HG03571 (cell line): ENCODE data around the gene IRS2.
"Not testable (repeated sequence)": the region's sequence is repeated elsewhere in the genome, so short reads cannot be mapped to it uniquely, and the experiment has no call there.

Source experiments
- ATAC-seq: cut with Tn5 transposase; IDR thresholded peaks from one replicate; pipeline ENCODE4 v1.9.1; 2021; ENCODE audit not compliant: unreplicated experiment

The IRS2 gene

GRCh38 chr13:109786457-109787134 is at the start of gene IRS2:
IRS2 (minus strand) TSS chr13:109786583; CDS start chr13:109786053, 530 bp downstream.
- peak; percentile 98 for ATAC-seq

- no peak for ATAC-seq
Measured at GRCh38 chr13:109834973-109835720, 48.8 kb upstream of the IRS2 start.

GRCh38 chr13:109833940-109834339 is 47.6 kb upstream of the IRS2 start:
- no peak for ATAC-seq

GRCh38 chr13:109833071-109833470 is 46.7 kb upstream of the IRS2 start:
- ATAC-seq, result no peak

- not testable (repeated sequence) for ATAC-seq
Measured at GRCh38 chr13:109828591-109829316, 42.4 kb upstream of the IRS2 start.

GRCh38 chr13:109823201-109823600 is 36.8 kb upstream of the IRS2 start:
- ATAC-seq, result not testable (repeated sequence)

GRCh38 chr13:109821103-109821502 is 34.7 kb upstream of the IRS2 start:
- no peak for ATAC-seq

GRCh38 chr13:109819874-109820273 is 33.5 kb upstream of the IRS2 start:
- ATAC-seq, result no peak

GRCh38 chr13:109818886-109819285 is 32.5 kb upstream of the IRS2 start:
- no peak for ATAC-seq

GRCh38 chr13:109817591-109818535 is 31.5 kb upstream of the IRS2 start:
- ATAC-seq, result no peak

- no peak for ATAC-seq
Measured at GRCh38 chr13:109816808-109817203, 30.4 kb upstream of the IRS2 start.

- no peak for ATAC-seq
Measured at GRCh38 chr13:109816112-109816807, 29.9 kb upstream of the IRS2 start.

GRCh38 chr13:109815651-109816050 is 29.3 kb upstream of the IRS2 start:
- ATAC-seq, result no peak

GRCh38 chr13:109813663-109814062 is 27.3 kb upstream of the IRS2 start:
- no peak for ATAC-seq

- ATAC-seq, result no peak
Measured at GRCh38 chr13:109812382-109812781, 26.0 kb upstream of the IRS2 start.

GRCh38 chr13:109810761-109811510 is 24.6 kb upstream of the IRS2 start:
- ATAC-seq, result no peak

GRCh38 chr13:109809216-109809932 is 23.0 kb upstream of the IRS2 start:
- no peak for ATAC-seq

- no peak for ATAC-seq
Measured at GRCh38 chr13:109807345-109807744, 21.0 kb upstream of the IRS2 start.

- ATAC-seq, result no peak
Measured at GRCh38 chr13:109804654-109805053, 18.3 kb upstream of the IRS2 start.
